K562 (cell line): ENCODE results near the gene ZBTB16. TPM values are rescaled to one million over a fixed set of nuclear protein-coding genes. Genes with fewer than 3 reads are reported as not detected.
"Not testable (repeated sequence)": the region's sequence is repeated elsewhere in the genome, so short reads cannot be mapped to it uniquely, and the experiment has no call there.

Experiments
- ATAC-seq: fragments of 200-7000 bp; cut with Tn5 transposase; 3 replicates; pipeline ENCODE4 v1.9.1; 2020; ENCODE audit warnings: moderate library complexity
- BruUV-seq: library from RNA; stranded (reverse); fragments of 400-500 nt; replicated peaks from 2 replicates; lab custom pipeline; 2021; lab: Mats Ljungman, UMichigan
- CTCF ChIA-PET: fragments of 300-600 bp; formaldehyde crosslinking; extraction: SDS; loops from one replicate; lab custom pipeline; 2021; ENCODE audit warnings: low intra/inter-chr PET ratio; lab: Yijun Ruan, JAX
- POLR2A ChIA-PET: fragments of 300-600, 350-650 bp; sonication (Branson Sonifier 250); formaldehyde crosslinking; extraction: SDS; loops from one replicate; lab custom pipeline; 2021; ENCODE audit warnings: antibody characterized with exemption, inconsistent platforms; lab: Yijun Ruan, JAX
- DNase-seq, 4 experiments: peaks; one replicate each; pipeline versions ENCODE4 v3.0.0 to v3.0.0-alpha.2; 2011 to 2018; ENCODE audit warnings: low spot score in 3 of 4, mixed read lengths in 3 of 4; ENCODE audit errors: extremely low read depth in 1 of 4
- FAIRE-seq: peaks from 2 replicates; lab custom pipeline; 2011; peaks lifted over from hg19 to GRCh38; lab: Jason Lieb, UNC
- H2AFZ ChIP-seq: 2 replicates; pipeline ENCODE4 v1.6.0; 2011; ENCODE audit warnings: low read depth, low read length, control low read depth, inconsistent platforms
- H3K27ac ChIP-seq: fragments of 200-600 bp; 3 replicates; pipeline ENCODE4 v1.8.0; 2011; ENCODE audit warnings: low read depth, mild to moderate bottlenecking, control low read depth, inconsistent platforms, low read length, moderate library complexity, mixed read lengths; ENCODE audit errors: extremely low read depth
- H3K27me3 ChIP-seq, 2 experiments: fragments of 300-600 bp in 1 of 2; 2 replicates in 1 of 2; 3 replicates in 1 of 2; pipeline versions ENCODE4 v1.6.0 to v1.8.0; 2011; ENCODE audit warnings: inconsistent platforms in 2 of 2, low read length in 2 of 2, mild to moderate bottlenecking in 1 of 2, mixed read lengths in 1 of 2, moderate library complexity in 1 of 2; ENCODE audit not compliant: control insufficient read depth in 2 of 2, insufficient read depth in 2 of 2
- H3K36me3 ChIP-seq: fragments of 300-600 bp; 3 replicates; pipeline ENCODE4 v1.8.0; 2011; ENCODE audit warnings: mild to moderate bottlenecking, low read length, inconsistent platforms; ENCODE audit not compliant: control insufficient read depth, insufficient read depth
- H3K4me1 ChIP-seq, 2 experiments: fragments of 200-600 bp in 1 of 2; replicated peaks in 1 of 2; 2 replicates in 1 of 2; 3 replicates in 1 of 2; pipeline versions ENCODE4 v1.5.1 to v1.8.0; 2011; ENCODE audit warnings: inconsistent platforms in 2 of 2, low read length in 2 of 2, mild to moderate bottlenecking in 1 of 2, mixed read lengths in 1 of 2, moderate library complexity in 1 of 2; ENCODE audit not compliant: control insufficient read depth in 2 of 2, insufficient read depth in 2 of 2
- H3K4me2 ChIP-seq: 2 replicates; pipeline ENCODE4 v1.6.1; 2011; ENCODE audit warnings: low read length, control low read depth, inconsistent platforms, mixed read lengths; ENCODE audit not compliant: insufficient read depth
- H3K4me3 ChIP-seq: fragments of 200-600 bp; sonication (generic), shearing (Covaris generic); 2 replicates; pipeline ENCODE4 v1.5.1; 2016; ENCODE audit warnings: control low read depth, inconsistent platforms
- H3K79me2 ChIP-seq: fragments of 200-600 bp; 3 replicates; pipeline ENCODE4 v1.8.0; 2011; ENCODE audit warnings: low read length, inconsistent platforms; ENCODE audit not compliant: control insufficient read depth, insufficient read depth
- H3K9ac ChIP-seq, 2 experiments: 2 replicates each; pipeline versions ENCODE4 v1.6.0 to v1.6.1; 2011; ENCODE audit warnings: low read depth in 2 of 2, low read length in 2 of 2, control low read depth in 1 of 2, inconsistent platforms in 1 of 2, mild to moderate bottlenecking in 1 of 2, mixed read lengths in 1 of 2; ENCODE audit not compliant: insufficient read depth in 1 of 2
- H3K9me1 ChIP-seq: one replicate; pipeline ENCODE4 v1.6.0; 2011; ENCODE audit warnings: inconsistent platforms, mild to moderate bottlenecking, low read length, moderate library complexity; ENCODE audit not compliant: control insufficient read depth, insufficient read depth
- H3K9me3 ChIP-seq: replicated peaks from 2 replicates; pipeline ENCODE4 v1.5.1; 2011; ENCODE audit warnings: low read depth, low read length, inconsistent platforms; ENCODE audit not compliant: control insufficient read depth, insufficient read depth
- H4K20me1 ChIP-seq: replicated peaks from 2 replicates; pipeline ENCODE4 v1.6.1; 2011; ENCODE audit warnings: low read length, inconsistent platforms, mixed read lengths; ENCODE audit not compliant: control insufficient read depth, insufficient read depth
- CBX1 ChIP-seq: sonication (generic); IDR thresholded peaks from 2 replicates; pipeline ENCODE4 v1.6.1; 2016; ENCODE audit warnings: antibody characterized with exemption, low read depth, mild to moderate bottlenecking
- CBX2 ChIP-seq: fragments of 200-600 bp; sonication (generic); IDR thresholded peaks from one replicate; pipeline ENCODE4 v1.6.1; 2012; ENCODE audit warnings: mild to moderate bottlenecking, low read length, inconsistent platforms; ENCODE audit not compliant: insufficient read depth, poor library complexity, severe bottlenecking
- CREB1 ChIP-seq, 2 experiments: sonication (generic) in 1 of 2; formaldehyde crosslinking in 1 of 2; IDR thresholded peaks; 2 replicates each; pipeline versions ENCODE4 v1.6.1 to v1.8.0; 2012 to 2022; ENCODE audit warnings: inconsistent platforms in 1 of 2, mild to moderate bottlenecking in 1 of 2, missing genetic modification reagents in 1 of 2, moderate library complexity in 1 of 2
- HMG20B ChIP-seq: fragments of 250-450 bp; sonication (Bioruptor Pico); IDR thresholded peaks from 2 replicates; pipeline ENCODE4 v1.5.0; 2021; ENCODE audit warnings: mild to moderate bottlenecking
- ZBTB43 ChIP-seq: sonication (generic); formaldehyde crosslinking; IDR thresholded peaks from 2 replicates; pipeline ENCODE4 v1.8.0; 2023; ENCODE audit warnings: mild to moderate bottlenecking, missing genetic modification reagents
- ZNF121 ChIP-seq: sonication (generic); formaldehyde crosslinking; conservative IDR thresholded peaks from 2 replicates; pipeline ENCODE4 v1.8.0; 2022; ENCODE audit warnings: missing genetic modification reagents
- ZNF589 ChIP-seq: fragments of 200-800 bp; sonication (Bioruptor generic); IDR thresholded peaks from 2 replicates; pipeline ENCODE4 v1.6.1; 2016; ENCODE audit warnings: low read depth, missing genetic modification characterization, missing compliant biosample characterization
- WGBS: fragments of 100-300 bp; shearing (Covaris generic); methylation state at CpG from one replicate; pipeline ENCODE4 v1.1.6; 2016; ENCODE audit warnings: low coverage, mixed read lengths; ENCODE audit not compliant: insufficient coverage; ENCODE audit errors: missing lambda C conversion rate; 5-methylcytosine and 5-hydroxymethylcytosine counted together
- in situ Hi-C: fragments of 300-500 bp; cut with MboI; formaldehyde crosslinking; loops from 4 replicates; pipeline ENCODE4 v1.15.0; 2018; ENCODE audit warnings: inconsistent platforms, mixed read lengths
- intact Hi-C: fragments of 100-400 bp; cut with micrococcal nuclease; formaldehyde crosslinking; loops from 2 replicates; pipeline ENCODE4 v1.14.2; 2022
- polyA plus RNA-seq, 8 experiments: library from polyadenylated mRNA; depleted of rRNA in 4 of 8; stranded (reverse) in 5 of 8; unstranded in 3 of 8; fragments of >200 nt; fragmentation: Nextera tagmentation in 2 of 8; fragmentation: Illumina TruSeq in 1 of 8; extraction: Ambion mirVana in 2 of 8; extraction: Trizol in 1 of 8; gene quantifications; 2 replicates each; pipeline versions ENCODE4 v1.2.1 to v1.2.3, GENCODE V29; 2011 to 2014; ENCODE audit warnings: inconsistent platforms in 1 of 8, missing spikeins in 1 of 8
- total RNA-seq, 7 experiments: library from RNA; depleted of rRNA in 6 of 7; stranded (reverse); fragments of >200 nt in 6 of 7; fragmentation: Illumina TruSeq in 2 of 7; extraction: Trizol in 2 of 7; gene quantifications; 2 replicates each; pipeline versions ENCODE4 v1.2.1 to v1.2.3, GENCODE V29; 2011 to 2021; ENCODE audit warnings: low replicate concordance in 1 of 7

ZBTB16 gene
- total and polyA plus RNA-seq, 9 of the 15 experiments (the other 6 are each of a cell fraction or from before 2014, with no cell fraction given) = 0.06 to 0.40 (median 0.24) TPM; not detected in 4

- TF ChIP-seq CBX2 = no peak
- TF ChIP-seq ZBTB43 (CRISPR knock-in tag) = no peak
- no peak for TF ChIP-seq ZNF121 (CRISPR knock-in tag)
- TF ChIP-seq, all 486 proteins: peak for 0
Observed at GRCh38 chr11:114047327-114047726, 12.2 kb upstream of the ZBTB16 start (continued).

- DNase-seq = no peak
- Histone ChIP-seq H4K20me1 (no peaks in the 10 kb centered on the region), H3K27me3 (peaks cover 28 to 52% of the 10 kb centered on the region in 2 experiments), H3K27ac (no peak overlapping the region), H2AFZ (no peak overlapping the region), H3K9ac (no peak overlapping the region), H3K4me1 (no peaks in the 10 kb centered on the region), H3K9me3 (no peaks in the 10 kb centered on the region), H3K4me3 (no peak overlapping the region), H3K9me1 (no peaks in the 10 kb centered on the region), H3K36me3 (no peaks in the 10 kb centered on the region), H3K4me2 (no peak overlapping the region), H3K79me2 (no peaks in the 10 kb centered on the region)
- no peak for FAIRE-seq
- no peak for ATAC-seq
- in situ Hi-C loops = loop anchor here (25.0 kb wide), 1 partner anchor 713 kb away; no protein-coding TSS in a partner anchor
- ChIA-PET CTCF (no interaction called here), POLR2A (interaction anchor here (1.1 kb wide), 1 partner anchor 15 kb away, joined by 5 read pairs; no protein-coding TSS in a partner anchor)
- intact Hi-C loops = no loop called here
- BruUV-seq = no TSS peak
- TF ChIP-seq HMG20B (CRISPR knock-in tag) (no peak), CREB1 (IDR thresholded peaks at IDR 0.05) (no peak), CREB1 (CRISPR knock-in tag; IDR thresholded peaks at IDR 0.05) (no peak), CBX1 (no peak), ZNF589 (CRISPR knock-in tag) (no peak)
- WGBS = 4% methylated on average over 2 of the region's 2 CpGs
Observed at GRCh38 chr11:114049050-114049449, 10.5 kb upstream of the ZBTB16 start.

GRCh38 chr11:114049766-114050165, 9.7 kb upstream of the ZBTB16 start:
- in situ Hi-C loops = loop anchor here (25.0 kb wide), 1 partner anchor 713 kb away; no protein-coding TSS in a partner anchor
- H3K4me1 ChIP-seq, H3K9ac ChIP-seq, H2AFZ ChIP-seq, intact Hi-C loops, H3K9me1 ChIP-seq, H4K20me1 ChIP-seq, CTCF ChIA-PET, FAIRE-seq, H3K27ac ChIP-seq, H3K9me3 ChIP-seq, BruUV-seq, ATAC-seq, H3K79me2 ChIP-seq, H3K4me3 ChIP-seq, DNase-seq, H3K4me2 ChIP-seq, H3K36me3 ChIP-seq: not testable (repeated sequence)
- peaks cover 23 to 45% of the 10 kb centered on the region in 2 experiments for H3K27me3 ChIP-seq
- WGBS = 9% methylated on average over 7 of the region's 9 CpGs
- POLR2A ChIA-PET = interaction anchor here (1.1 kb wide), 1 partner anchor 15 kb away, joined by 5 read pairs; no protein-coding TSS in a partner anchor
